MM.1S (cell line): Measurements from ENCODE around the gene NUP62.

Experiments used
- EZH2phosphoT487 ChIP-seq: fragments of 300-600 bp; sonication (generic); IDR thresholded peaks from 2 replicates; pipeline ENCODE4 v1.6.1; 2018; ENCODE audit warnings: antibody characterized with exemption, low read length
- TF ChIP-seq, protein P1 (sequence below): fragments of 300-600 bp; sonication (generic); IDR thresholded peaks from 2 replicates; pipeline ENCODE4 v1.5.1; 2016; ENCODE audit warnings: antibody characterized with exemption, low read length, mixed read lengths

GRCh38 chr19:49977881-49978280, 48.6 kb upstream of the NUP62 start:
- TF ChIP-seq EZH2phosphoT487: no peak
- TF ChIP-seq, protein P1, sequence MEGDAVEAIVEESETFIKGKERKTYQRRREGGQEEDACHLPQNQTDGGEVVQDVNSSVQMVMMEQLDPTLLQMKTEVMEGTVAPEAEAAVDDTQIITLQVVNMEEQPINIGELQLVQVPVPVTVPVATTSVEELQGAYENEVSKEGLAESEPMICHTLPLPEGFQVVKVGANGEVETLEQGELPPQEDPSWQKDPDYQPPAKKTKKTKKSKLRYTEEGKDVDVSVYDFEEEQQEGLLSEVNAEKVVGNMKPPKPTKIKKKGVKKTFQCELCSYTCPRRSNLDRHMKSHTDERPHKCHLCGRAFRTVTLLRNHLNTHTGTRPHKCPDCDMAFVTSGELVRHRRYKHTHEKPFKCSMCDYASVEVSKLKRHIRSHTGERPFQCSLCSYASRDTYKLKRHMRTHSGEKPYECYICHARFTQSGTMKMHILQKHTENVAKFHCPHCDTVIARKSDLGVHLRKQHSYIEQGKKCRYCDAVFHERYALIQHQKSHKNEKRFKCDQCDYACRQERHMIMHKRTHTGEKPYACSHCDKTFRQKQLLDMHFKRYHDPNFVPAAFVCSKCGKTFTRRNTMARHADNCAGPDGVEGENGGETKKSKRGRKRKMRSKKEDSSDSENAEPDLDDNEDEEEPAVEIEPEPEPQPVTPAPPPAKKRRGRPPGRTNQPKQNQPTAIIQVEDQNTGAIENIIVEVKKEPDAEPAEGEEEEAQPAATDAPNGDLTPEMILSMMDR: no peak
